Umbilical cord (tissue), 2 donors: ENCODE results near the gene ZSWIM4. TPM values are rescaled to one million over a fixed set of nuclear protein-coding genes. Genes with fewer than 3 reads are reported as not detected.
"Not testable (repeated sequence)": the region's sequence is repeated elsewhere in the genome, so short reads cannot be mapped to it uniquely, and the experiment has no call there.

ENCODE experiments used
- DNase-seq: peaks from one replicate; pipeline ENCODE4 v3.0.0-alpha.2; 2015; ENCODE audit warnings: low spot score
- total RNA-seq: library from RNA; depleted of rRNA; stranded (reverse); fragments of >200 nt; gene quantifications from one replicate; pipeline ENCODE4 v1.2.3, GENCODE V29; 2014; ENCODE audit warnings: low replicate concordance; ENCODE audit not compliant: insufficient read depth

ZSWIM4 gene
- total RNA-seq, 1 donor from 2014 or later = 2.9 TPM

- DNase-seq = no peak
Measured at GRCh38 chr19:13778398-13778797, 16.8 kb upstream of the ZSWIM4 start.

DNA sequence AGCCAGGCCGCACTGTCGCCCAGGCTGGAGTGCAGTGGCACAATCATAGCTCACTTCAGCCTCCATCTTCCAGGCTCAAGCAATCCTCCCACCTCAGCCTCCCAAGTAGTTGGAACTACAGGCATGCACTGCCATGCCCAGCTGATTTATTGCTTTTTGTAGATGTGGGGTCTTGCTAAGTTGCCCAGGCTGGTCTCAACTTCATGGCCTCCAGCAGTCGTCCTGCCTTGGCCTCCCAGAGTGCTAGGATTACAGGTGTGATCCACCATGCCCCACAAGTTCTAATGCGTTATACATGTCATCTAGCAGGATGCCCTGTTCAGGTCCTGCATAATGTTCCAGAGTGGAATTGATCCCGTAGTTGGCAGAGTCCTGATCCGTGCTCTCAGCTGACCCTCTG lies 16.4 kb upstream of the ZSWIM4 start:
- no peak for DNase-seq

- not testable (repeated sequence) for DNase-seq
Measured at GRCh38 chr19:13779794-13780193, 15.4 kb upstream of the ZSWIM4 start.

DNA sequence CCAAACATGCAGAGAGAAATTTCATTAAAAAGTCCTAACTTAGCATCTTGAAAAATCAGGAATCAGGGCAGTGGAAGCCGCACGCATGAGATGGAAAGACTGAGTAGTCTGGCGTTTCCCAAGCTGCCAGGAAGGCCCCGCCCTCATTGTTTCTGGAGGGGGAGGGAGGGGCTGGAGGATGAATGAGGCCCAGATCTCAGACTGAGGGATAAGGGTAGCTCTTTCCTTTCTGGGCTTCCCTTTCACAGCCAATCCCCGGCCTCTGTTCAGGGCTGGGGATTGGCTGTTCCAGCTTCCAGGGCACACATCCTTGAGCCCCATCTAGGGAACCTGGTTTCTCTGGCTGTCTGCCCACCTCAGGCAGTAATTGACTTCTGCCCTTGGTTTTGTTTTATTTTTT lies 13.7 kb upstream of the ZSWIM4 start:
- DNase-seq = peak; percentile 98

- DNase-seq = no peak
Measured at GRCh38 chr19:13782537-13782936, 12.7 kb upstream of the ZSWIM4 start.

DNA sequence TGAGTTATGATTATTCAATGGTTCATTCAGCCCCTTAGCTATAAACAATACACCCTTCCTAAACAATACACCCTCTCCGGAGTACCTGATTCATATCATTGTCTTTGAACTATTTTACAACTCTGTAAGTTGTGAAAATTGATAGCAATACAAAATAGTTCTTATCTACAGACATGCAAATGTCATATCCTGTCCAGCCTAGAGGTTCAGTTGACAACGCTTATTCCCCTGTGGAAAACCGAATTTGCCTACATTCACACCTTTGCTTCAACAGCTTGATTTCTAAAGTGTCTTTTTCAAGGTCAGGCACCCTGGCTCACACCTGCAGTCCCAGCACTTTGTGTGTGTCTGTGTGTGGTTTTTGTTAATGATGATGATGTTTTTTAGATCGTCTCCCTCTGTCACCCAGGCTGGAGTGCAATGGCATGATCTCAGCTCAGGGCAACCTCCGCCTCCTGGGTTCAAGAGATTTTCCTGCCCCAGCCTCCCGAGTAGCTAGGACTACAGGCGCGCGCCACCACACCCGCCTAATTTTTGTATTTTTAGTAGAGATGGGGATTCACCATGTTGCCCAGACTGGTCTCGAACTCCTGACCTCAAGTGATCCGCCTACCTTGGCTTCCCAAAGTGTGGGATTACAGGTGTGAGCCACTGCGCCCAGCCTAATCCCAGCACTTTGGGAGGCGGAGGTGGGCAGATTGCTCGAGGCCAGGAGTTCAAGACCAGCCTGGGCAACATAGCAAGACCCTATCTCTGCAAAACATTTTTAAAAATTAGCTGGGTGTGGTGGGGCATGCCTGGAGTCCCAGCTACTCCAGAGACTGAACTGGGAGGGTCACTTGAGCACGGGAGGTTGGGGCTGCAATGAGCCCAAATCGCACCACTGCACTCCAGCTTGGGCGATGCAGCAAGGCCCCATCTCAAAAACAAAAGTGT lies 11.4 kb upstream of the ZSWIM4 start:
- no peak for DNase-seq

DNA sequence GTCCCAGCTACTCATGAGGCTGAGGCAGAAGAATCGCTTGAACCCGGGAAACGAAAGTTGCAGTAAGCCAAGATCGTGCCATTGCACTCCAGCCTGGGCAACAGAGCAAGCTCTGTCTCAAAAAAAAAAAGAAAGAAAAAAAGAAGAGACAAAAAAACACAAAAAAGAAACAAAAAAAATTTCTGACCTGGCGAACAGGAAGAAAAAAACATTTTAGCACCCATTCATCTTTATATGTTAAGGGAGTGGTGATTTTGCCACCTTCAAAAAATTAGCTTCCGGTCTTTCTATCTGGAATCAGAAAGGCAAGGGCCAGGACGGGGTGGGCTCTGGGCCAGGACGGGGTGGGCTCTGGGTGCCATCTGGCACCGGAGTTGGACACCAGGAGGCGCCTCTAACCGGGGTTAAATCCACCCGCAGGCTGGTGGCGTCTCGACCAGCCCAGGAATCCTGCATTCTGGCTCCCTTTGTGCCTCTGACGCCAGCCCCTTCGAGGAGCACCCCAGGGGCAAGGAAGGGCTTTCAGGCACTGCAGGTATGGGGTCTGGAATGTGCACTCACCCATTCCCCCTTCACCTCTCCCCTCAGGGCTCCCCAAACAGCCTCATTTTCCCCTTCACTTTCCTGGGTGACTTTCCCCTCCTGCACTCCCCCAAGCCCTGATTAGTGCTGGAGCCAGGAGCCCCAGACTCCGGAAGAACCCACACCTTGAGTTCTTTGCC lies 10.4 kb upstream of the ZSWIM4 start:
- peak; percentile 57 for DNase-seq

DNA sequence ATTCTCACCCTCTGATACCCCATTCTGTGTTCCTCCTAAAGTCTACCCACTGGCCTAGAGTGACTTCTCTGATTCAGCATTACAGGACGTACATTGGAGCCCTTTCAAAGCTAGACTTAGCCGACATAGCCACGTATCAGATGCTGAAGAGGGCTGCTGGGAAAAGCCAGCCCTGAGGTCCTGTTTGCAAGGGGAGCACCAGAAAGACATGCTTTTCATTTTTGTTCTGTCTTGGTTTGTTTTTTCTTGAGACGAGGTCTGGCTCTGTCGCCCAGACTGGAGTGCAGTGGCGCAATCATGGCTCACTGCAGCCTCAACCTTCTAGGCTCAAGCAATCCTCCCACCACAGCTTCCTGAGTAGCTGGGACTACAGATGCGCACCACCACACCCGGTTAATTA lies 6.3 kb upstream of the ZSWIM4 start:
- DNase-seq = peak; percentile 58

DNA sequence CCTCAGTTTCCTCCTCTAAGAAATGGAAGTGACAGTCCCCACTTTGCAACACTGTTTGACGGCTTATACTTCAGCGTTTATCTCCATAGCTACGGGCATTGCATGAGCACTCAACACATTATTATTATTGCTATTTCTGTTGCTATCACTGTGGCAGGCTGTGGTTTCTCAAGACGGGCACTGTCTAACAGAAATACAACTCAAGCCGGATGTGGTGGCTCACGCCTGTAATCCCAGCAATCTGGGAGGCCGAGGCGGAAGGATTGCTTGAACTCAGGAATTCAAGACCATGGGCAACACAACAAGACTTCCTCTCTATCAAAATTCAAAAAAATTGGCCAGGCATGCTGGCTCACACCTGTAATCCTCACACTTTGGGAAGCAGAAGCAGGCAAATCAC lies 4.9 kb upstream of the ZSWIM4 start:
- no peak for DNase-seq

GRCh38 chr19:13793317-13793716 lies 1.9 kb upstream of the ZSWIM4 start:
- DNase-seq = not testable (repeated sequence)

GRCh38 chr19:13794398-13794756 lies 866 bp upstream of the ZSWIM4 start:
- no peak for DNase-seq

GRCh38 chr19:13795595-13796300 lies 505 bp downstream of the ZSWIM4 start:
- no peak for DNase-seq

GRCh38 chr19:13796301-13797057 lies 1.2 kb downstream of the ZSWIM4 start:
- DNase-seq = peak; percentile 80

- DNase-seq = no peak
Measured at GRCh38 chr19:13797058-13797440, 1.8 kb downstream of the ZSWIM4 start.

DNA sequence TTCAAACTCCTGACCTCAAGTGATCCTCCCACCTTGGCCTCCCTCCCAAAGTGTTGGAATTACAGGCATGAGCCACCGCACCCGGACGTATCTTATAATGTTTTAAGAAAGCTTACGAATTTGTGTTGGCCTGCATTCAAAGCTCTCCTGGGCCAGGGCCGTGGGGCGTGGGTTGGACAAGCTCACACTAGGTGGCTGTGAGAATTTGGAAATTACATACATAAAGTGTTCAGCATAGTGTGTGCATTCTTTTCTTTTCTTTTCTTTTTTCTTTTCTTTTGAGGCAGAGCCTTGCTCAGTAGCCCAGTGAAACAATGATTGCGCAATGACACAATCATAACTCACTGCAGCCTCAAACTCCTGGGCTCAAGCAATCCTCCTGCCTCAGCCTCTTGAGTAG lies 2.6 kb downstream of the ZSWIM4 start:
- no peak for DNase-seq

DNA sequence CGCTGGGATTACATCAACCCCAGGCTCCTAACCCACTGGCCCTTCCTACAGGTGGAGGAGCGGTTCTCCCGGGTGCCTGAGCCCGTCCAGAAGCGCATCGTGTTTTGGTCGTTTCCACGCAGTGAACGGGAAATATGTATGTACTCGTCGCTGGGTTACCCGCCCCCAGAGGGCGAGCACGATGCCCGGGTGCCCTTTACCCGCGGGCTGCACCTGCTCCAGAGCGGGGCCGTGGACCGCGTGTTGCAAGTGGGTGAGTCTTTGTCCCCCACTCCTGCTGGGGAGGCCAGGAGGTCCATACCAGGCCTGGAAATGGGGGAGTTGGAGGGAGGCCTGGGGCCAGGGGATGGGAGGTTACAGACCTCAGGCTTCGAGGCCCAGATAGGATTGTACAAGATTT lies 4.4 kb downstream of the ZSWIM4 start:
- DNase-seq = no peak

GRCh38 chr19:13803038-13803437 lies 7.8 kb downstream of the ZSWIM4 start:
- DNase-seq = no peak

DNA sequence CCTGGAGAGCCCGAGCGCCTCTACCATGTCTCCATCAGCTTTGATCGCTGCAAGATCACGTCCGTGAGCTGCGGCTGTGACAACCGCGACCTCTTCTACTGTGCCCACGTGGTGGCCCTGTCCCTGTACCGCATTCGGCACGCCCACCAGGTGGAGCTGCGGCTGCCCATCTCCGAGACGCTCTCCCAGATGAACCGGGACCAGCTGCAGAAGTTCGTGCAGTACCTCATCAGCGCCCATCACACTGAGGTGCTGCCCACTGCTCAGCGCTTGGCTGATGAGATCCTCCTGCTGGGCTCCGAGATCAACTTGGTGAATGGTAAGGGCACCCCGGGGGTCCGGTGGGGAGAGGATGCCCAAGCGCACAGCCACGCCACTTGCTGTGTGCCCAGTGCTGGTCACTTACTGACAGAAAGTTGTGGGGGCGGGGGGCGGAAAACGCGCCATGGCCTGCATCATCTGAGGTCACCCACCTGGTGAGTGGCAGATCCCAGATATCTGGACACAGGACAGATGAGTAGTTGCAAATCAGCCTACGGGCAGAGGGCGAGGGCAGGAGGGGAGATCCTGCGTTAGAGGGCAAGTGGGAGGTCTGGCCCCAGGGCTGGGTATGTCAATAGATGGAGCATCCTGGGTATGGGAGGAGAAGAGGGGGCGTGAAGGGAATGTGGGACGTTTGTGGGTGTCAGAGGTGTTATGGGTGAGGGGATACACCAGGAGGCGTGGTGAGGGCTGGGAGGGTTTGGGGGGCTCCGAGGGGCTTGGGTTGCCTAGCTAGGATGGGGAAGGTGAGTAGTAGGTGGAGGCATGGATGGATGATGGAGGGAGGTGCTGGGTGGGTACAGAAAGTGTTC lies 9.8 kb downstream of the ZSWIM4 start:
- no peak for DNase-seq

DNA sequence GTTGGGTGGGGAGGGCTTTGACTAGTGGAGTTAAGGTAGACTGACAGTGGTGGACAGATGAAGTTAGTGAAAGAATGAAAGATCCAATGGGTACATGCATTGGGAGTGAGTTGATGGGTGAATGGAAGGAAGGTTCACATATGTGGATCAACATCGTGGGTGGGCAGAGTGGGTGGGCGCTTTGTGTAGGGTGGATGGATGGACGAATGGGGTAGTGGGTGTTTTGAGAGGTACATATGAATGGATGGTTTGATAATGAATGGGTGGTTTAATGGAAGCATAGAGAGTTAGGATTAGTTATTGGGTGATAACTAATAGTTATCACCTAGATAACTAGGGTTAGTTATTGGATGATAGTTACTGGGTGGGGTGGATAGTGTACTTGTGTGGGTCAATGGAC lies 11.5 kb downstream of the ZSWIM4 start:
- no peak for DNase-seq

DNA sequence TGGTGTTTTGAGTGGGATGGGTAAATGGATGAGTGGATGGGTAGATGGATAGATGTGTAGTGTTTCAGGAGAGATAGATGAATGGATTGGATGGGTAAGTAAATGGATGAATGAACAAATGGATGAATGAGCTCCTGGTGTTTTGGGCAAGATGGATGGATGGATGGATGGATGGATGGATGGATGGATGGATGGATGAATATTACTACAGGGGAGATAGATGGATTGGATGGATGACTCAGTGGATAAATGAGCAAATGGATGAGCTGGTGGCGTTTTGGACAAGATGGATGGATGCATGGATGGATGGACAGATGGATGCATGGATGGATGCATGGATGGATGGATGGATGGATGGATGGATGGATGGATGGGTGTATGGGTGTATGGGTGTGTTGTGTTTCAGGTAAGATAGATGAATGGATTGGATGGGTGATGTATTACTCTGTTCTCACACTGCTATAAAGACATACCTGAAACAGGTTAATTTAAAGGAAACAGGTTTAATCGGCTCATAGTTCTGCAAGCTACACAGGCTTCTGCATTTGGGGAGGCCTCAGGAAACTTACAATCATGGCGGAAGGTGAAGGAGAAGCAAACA lies 12.3 kb downstream of the ZSWIM4 start:
- no peak for DNase-seq
